Transverse colon (tissue), 4 donors: Measurements from ENCODE around the gene DPP10. TPM values are rescaled to one million over a fixed set of nuclear protein-coding genes. Genes with fewer than 3 reads are reported as not detected.

Experiments
- DNase-seq: peaks from one replicate; pipeline ENCODE4 v3.0.0-alpha.2; 2019
- H3K27ac ChIP-seq, 4 donors: fragments of 200-600 bp; sonication (generic); 2 replicates each; pipeline ENCODE4 v1.5.1; 2016 to 2018; ENCODE audit warnings: inconsistent platforms in 4 of 4
- H3K27me3 ChIP-seq: fragments of 200-600 bp; sonication (generic); 2 replicates; pipeline ENCODE4 v1.5.1; 2017; ENCODE audit warnings: inconsistent platforms
- H3K36me3 ChIP-seq, 4 donors: fragments of 200-600 bp; sonication (generic); 2 replicates each; pipeline ENCODE4 v1.5.1; 2017 to 2019; ENCODE audit warnings: inconsistent platforms in 4 of 4
- H3K4me1 ChIP-seq, 4 donors: fragments of 200-600 bp; sonication (generic); 2 replicates each; pipeline ENCODE4 v1.5.1; 2017 to 2020; ENCODE audit warnings: inconsistent platforms in 4 of 4
- H3K4me3 ChIP-seq, 4 donors: fragments of 200-600 bp; sonication (generic); 1 replicate in 1 of 4; 2 replicates in 3 of 4; pipeline versions ENCODE4 v1.5.1 to v1.6.1; 2017 to 2019; ENCODE audit warnings: inconsistent platforms in 4 of 4
- H3K9me3 ChIP-seq, 2 donors: fragments of 200-600 bp; sonication (generic); 2 replicates each; pipeline ENCODE4 v1.5.1; 2017 to 2019; ENCODE audit warnings: inconsistent platforms in 2 of 2
- CTCF ChIP-seq, 5 experiments: fragments of 200-600 bp in 3 of 5; fragments of 450-650 bp in 2 of 5; sonication (generic) in 3 of 5; IDR thresholded peaks; 1 replicate in 2 of 5; 2 replicates in 3 of 5; pipeline ENCODE4 v1.5.1; 2016 to 2017; ENCODE audit warnings: antibody characterized with exemption in 5 of 5, inconsistent platforms in 3 of 5, mild to moderate bottlenecking in 2 of 5, moderate library complexity in 1 of 5
- EP300 ChIP-seq: sonication (generic); formaldehyde crosslinking; IDR thresholded peaks from one replicate; pipeline ENCODE4 v1.6.1; 2017; ENCODE audit warnings: antibody characterized with exemption, low read depth
- POLR2A ChIP-seq: fragments of 450-650 bp; IDR thresholded peaks from one replicate; pipeline ENCODE4 v1.6.1; 2016; ENCODE audit warnings: antibody characterized with exemption, mild to moderate bottlenecking, moderate library complexity
- POLR2AphosphoS5 ChIP-seq, 3 donors: sonication (generic); formaldehyde crosslinking; IDR thresholded peaks; one replicate each; pipeline ENCODE4 v1.6.1; 2016; ENCODE audit warnings: antibody characterized with exemption in 3 of 3
- WGBS, 2 donors: methylation state at CpG; one replicate each; pipeline ENCODE4 v1.1.5; 2018; ENCODE audit warnings: low coverage in 1 of 2; 5-methylcytosine and 5-hydroxymethylcytosine counted together
- in situ Hi-C, 4 donors: fragments of 200-750 bp; cut with MboI; loops; one replicate each; pipeline versions ENCODE4 v1.15.0 to v1.15.1; 2017; ENCODE audit warnings: low sequenced_read_pairs in 3 of 4, low pct_ligation_motif_present in 1 of 4, low pct_unique_long_range_greater_than_20kb in 1 of 4
- intact Hi-C: fragments of 100-400 bp; cut with DNase I; formaldehyde crosslinking; loops from one replicate; pipeline ENCODE4 v1.15.1; 2023; ENCODE audit warnings: low total_unique reads
- total RNA-seq, 4 donors: library from RNA; depleted of rRNA; stranded (reverse); fragments of >200 nt; gene quantifications; one replicate each; pipeline ENCODE4 v1.1.0, GENCODE V29; 2016

The DPP10 gene
- total RNA-seq, 4 donors from 2014 or later = 3.4 to 8.4 (median 7.0) TPM

- no peak for TF ChIP-seq POLR2AphosphoS5 (IDR thresholded peaks at IDR 0.05)
- no peak for TF ChIP-seq POLR2A
- TF ChIP-seq CTCF (IDR thresholded peaks at IDR 0.05) = no peak
- TF ChIP-seq EP300 = no peak
- in situ Hi-C loops = no loop called here
Measured at GRCh38 chr2:114762986-114763385, 320.5 kb downstream of the DPP10 start.

GRCh38 chr2:114769110-114769509, 326.7 kb downstream of the DPP10 start:
- intact Hi-C loops = no loop called here
- H3K4me3 ChIP-seq = no peak overlapping the region
- in situ Hi-C loops = no loop called here
- no peaks in the 10 kb centered on the region for H3K36me3 ChIP-seq
- no peaks in the 10 kb centered on the region for H3K9me3 ChIP-seq
- no peaks in the 10 kb centered on the region for H3K4me1 ChIP-seq
- no peak for DNase-seq
- 64 to 85% methylated on average over 2 to 4 of the region's 4 CpGs for WGBS, 2 donors
- no peak overlapping the region for H3K27ac ChIP-seq
- H3K27me3 ChIP-seq = no peaks in the 10 kb centered on the region
- TF ChIP-seq CTCF (IDR thresholded peaks at IDR 0.05) (no peak), EP300 (no peak), POLR2A (no peak), POLR2AphosphoS5 (IDR thresholded peaks at IDR 0.05) (no peak)

More at GRCh38 chr2:114762986-114763385, 320.5 kb downstream of the DPP10 start:
- Histone ChIP-seq H3K4me1 (no peaks in the 10 kb centered on the region), H3K36me3 (no peaks in the 10 kb centered on the region), H3K27ac (no peak overlapping the region), H3K9me3 (no peaks in the 10 kb centered on the region), H3K27me3 (no peaks in the 10 kb centered on the region), H3K4me3 (no peak overlapping the region)
- intact Hi-C loops = no loop called here
- no peak for DNase-seq
- 57 to 69% methylated on average over 6 of the region's 6 CpGs for WGBS, 2 donors

GRCh38 chr2:114769991-114770390, 327.6 kb downstream of the DPP10 start:
- DNase-seq = no peak
- 73 to 74% methylated on average over 2 of the region's 2 CpGs for WGBS, 2 donors
- Histone ChIP-seq H3K27ac (no peak overlapping the region), H3K4me3 (no peak overlapping the region), H3K27me3 (no peaks in the 10 kb centered on the region), H3K4me1 (no peaks in the 10 kb centered on the region), H3K36me3 (no peaks in the 10 kb centered on the region), H3K9me3 (no peaks in the 10 kb centered on the region)
- intact Hi-C loops (no loop called here), in situ Hi-C loops (no loop called here)
- no peak for TF ChIP-seq CTCF (IDR thresholded peaks at IDR 0.05)
- TF ChIP-seq EP300 = no peak
- no peak for TF ChIP-seq POLR2A
- no peak for TF ChIP-seq POLR2AphosphoS5 (IDR thresholded peaks at IDR 0.05)

GRCh38 chr2:114784046-114784445, 341.6 kb downstream of the DPP10 start:
- DNase-seq = no peak
- Histone ChIP-seq H3K9me3 (no peaks in the 10 kb centered on the region), H3K27ac (no peak overlapping the region), H3K4me1 (no peaks in the 10 kb centered on the region), H3K4me3 (no peak overlapping the region), H3K36me3 (no peaks in the 10 kb centered on the region), H3K27me3 (no peaks in the 10 kb centered on the region)
- 35 to 57% methylated on average over 1 of the region's 1 CpG for WGBS, 2 donors
- in situ Hi-C loops = no loop called here
- intact Hi-C loops = no loop called here
- TF ChIP-seq POLR2A (no peak), CTCF (IDR thresholded peaks at IDR 0.05) (no peak), EP300 (no peak), POLR2AphosphoS5 (IDR thresholded peaks at IDR 0.05) (no peak)
